SH-SY5Y (cell line): Measurements from ENCODE around the gene TELO2.

ENCODE experiments used
- GATA2 ChIP-seq: IDR thresholded peaks from 2 replicates; pipeline ENCODE4 v1.6.1; 2011; ENCODE audit warnings: mild to moderate bottlenecking, low read depth, low read length
- GATA3 ChIP-seq: IDR thresholded peaks from 2 replicates; pipeline ENCODE4 v1.6.1; 2011; ENCODE audit warnings: low read depth, mild to moderate bottlenecking, low read length, moderate library complexity

GRCh38 chr16:1514507-1514906 is 21.3 kb downstream of the TELO2 start:
- TF ChIP-seq GATA2 (no peak), GATA3 (no peak)
